IMR-90 (cell line): Measurements from ENCODE around the gene KCNK5. TPM values are rescaled to one million over a fixed set of nuclear protein-coding genes. Genes with fewer than 3 reads are reported as not detected.

ENCODE experiments used
- ATAC-seq: fragments of 200-7000 bp; cut with Tn5 transposase; 2 replicates; pipeline ENCODE4 v1.9.1; 2020; ENCODE audit warnings: low read depth, mild to moderate bottlenecking, moderate library complexity
- BruUV-seq: library from RNA; stranded (reverse); fragments of 400-500 nt; replicated peaks from 2 replicates; lab custom pipeline; 2021; lab: Mats Ljungman, UMichigan
- CTCF ChIA-PET: fragments of 300-600 bp; formaldehyde crosslinking; extraction: SDS; loops from one replicate; lab custom pipeline; 2021; ENCODE audit warnings: antibody characterized with exemption; lab: Yijun Ruan, JAX
- POLR2A ChIA-PET: fragments of 300-600 bp; sonication (Branson Sonifier 250); formaldehyde crosslinking; loops from one replicate; lab custom pipeline; 2022; ENCODE audit warnings: antibody characterized with exemption; ENCODE audit not compliant: unreplicated experiment; lab: Charles Lee
- DNase-seq: peaks from one replicate; pipeline ENCODE4 v3.0.0; 2013
- H2AFZ ChIP-seq: replicated peaks from 2 replicates; pipeline ENCODE3; 2013; ENCODE audit warnings: low read length, mild to moderate bottlenecking; ENCODE audit not compliant: poor library complexity
- H2AK5ac ChIP-seq: 2 replicates; pipeline ENCODE4 v1.6.1; 2013; ENCODE audit warnings: low read depth, low read length, inconsistent platforms
- H2AK9ac ChIP-seq: replicated peaks from 2 replicates; pipeline ENCODE3; 2013; ENCODE audit warnings: mild to moderate bottlenecking, low read depth, low read length, moderate library complexity; ENCODE audit not compliant: poor library complexity
- H2BK120ac ChIP-seq: 2 replicates; pipeline ENCODE4 v1.6.1; 2013; ENCODE audit warnings: low read depth, low read length, inconsistent platforms
- H2BK15ac ChIP-seq: 3 replicates; pipeline ENCODE4 v1.6.1; 2013; ENCODE audit warnings: low read depth, low read length, inconsistent platforms
- H2BK20ac ChIP-seq: 2 replicates; pipeline ENCODE4 v1.6.1; 2013; ENCODE audit warnings: low read depth, mild to moderate bottlenecking, inconsistent platforms, low read length, moderate library complexity
- H2BK5ac ChIP-seq: 2 replicates; pipeline ENCODE4 v1.6.1; 2013; ENCODE audit warnings: mild to moderate bottlenecking, low read depth, low read length, inconsistent platforms; ENCODE audit not compliant: poor library complexity, severe bottlenecking
- H3K14ac ChIP-seq: replicated peaks from 2 replicates; pipeline ENCODE4 v1.6.1; 2013; ENCODE audit warnings: low read depth, low read length, inconsistent platforms
- H3K18ac ChIP-seq: 2 replicates; pipeline ENCODE4 v1.6.1; 2013; ENCODE audit warnings: low read depth, low read length, control low read depth
- H3K23ac ChIP-seq: 2 replicates; pipeline ENCODE4 v1.6.1; 2013; ENCODE audit warnings: low read depth, low read length, inconsistent platforms
- H3K27ac ChIP-seq: 2 replicates; pipeline ENCODE4 v1.5.1; 2013; ENCODE audit warnings: mild to moderate bottlenecking, control low read depth, low read length; ENCODE audit not compliant: insufficient read depth
- H3K27me3 ChIP-seq: 2 replicates; pipeline ENCODE4 v1.6.1; 2013; ENCODE audit warnings: low read length; ENCODE audit not compliant: control insufficient read depth, insufficient read depth
- H3K36me3 ChIP-seq: 2 replicates; pipeline ENCODE4 v1.6.1; 2013; ENCODE audit warnings: low read length, mixed read lengths; ENCODE audit not compliant: control insufficient read depth, insufficient read depth
- H3K4ac ChIP-seq: 2 replicates; pipeline ENCODE4 v1.6.1; 2013; ENCODE audit warnings: low read depth, low read length, inconsistent platforms
- H3K4me1 ChIP-seq: 2 replicates; pipeline ENCODE4 v1.6.1; 2013; ENCODE audit warnings: low read length, mixed read lengths; ENCODE audit not compliant: control insufficient read depth, insufficient read depth
- H3K4me2 ChIP-seq: 2 replicates; pipeline ENCODE4 v1.6.1; 2013; ENCODE audit warnings: low read depth, mild to moderate bottlenecking, control low read depth, low read length, moderate library complexity
- H3K4me3 ChIP-seq: 2 replicates; pipeline ENCODE4 v1.5.1; 2013; ENCODE audit warnings: low read depth, mild to moderate bottlenecking, control low read depth, low read length, moderate library complexity; ENCODE audit not compliant: insufficient read depth
- H3K56ac ChIP-seq: 2 replicates; pipeline ENCODE4 v1.6.1; 2013; ENCODE audit warnings: low read length, inconsistent platforms; ENCODE audit not compliant: insufficient read depth; ENCODE audit errors: extremely low read depth
- H3K79me1 ChIP-seq, 2 experiments: 2 replicates each; pipeline ENCODE4 v1.6.1; 2013; ENCODE audit warnings: low read length in 2 of 2, inconsistent platforms in 1 of 2, low read depth in 1 of 2
- H3K9ac ChIP-seq: 2 replicates; pipeline ENCODE4 v1.6.1; 2013; ENCODE audit warnings: low read depth, low read length, control low read depth
- H3K9me1 ChIP-seq: 2 replicates; pipeline ENCODE4 v1.6.1; 2013; ENCODE audit warnings: low read length, inconsistent platforms; ENCODE audit not compliant: insufficient read depth
- H3K9me3 ChIP-seq: 2 replicates; pipeline ENCODE4 v1.6.1; 2013; ENCODE audit warnings: low read length; ENCODE audit not compliant: control insufficient read depth, insufficient read depth
- H4K20me1 ChIP-seq: 2 replicates; pipeline ENCODE4 v1.6.1; 2013; ENCODE audit warnings: low read length, inconsistent platforms; ENCODE audit not compliant: insufficient read depth
- H4K5ac ChIP-seq: 2 replicates; pipeline ENCODE4 v1.6.1; 2013; ENCODE audit warnings: mild to moderate bottlenecking, low read depth, low read length, control low read depth
- H4K8ac ChIP-seq, 2 experiments: 2 replicates each; pipeline ENCODE4 v1.6.1; 2013; ENCODE audit warnings: low read depth in 2 of 2, low read length in 2 of 2, control low read depth in 1 of 2, inconsistent platforms in 1 of 2
- H4K91ac ChIP-seq: 2 replicates; pipeline ENCODE4 v1.6.1; 2013; ENCODE audit warnings: low read depth, low read length, inconsistent platforms; ENCODE audit not compliant: insufficient read depth
- BHLHE40 ChIP-seq: fragments of 150-350 bp; IDR thresholded peaks from 2 replicates; pipeline ENCODE4 v1.6.1; 2016; ENCODE audit warnings: mild to moderate bottlenecking, low read depth, low read length
- CHD1 ChIP-seq: IDR thresholded peaks from 2 replicates; pipeline ENCODE4 v1.6.1; 2012; ENCODE audit warnings: low read depth, low read length, improper control_type of control experiment
- FOS ChIP-seq: fragments of 150-350 bp; IDR thresholded peaks from 2 replicates; pipeline ENCODE4 v1.6.1; 2016; ENCODE audit warnings: low read depth, low read length
- MAFK ChIP-seq: IDR thresholded peaks from 2 replicates; pipeline ENCODE4 v1.6.1; 2012; ENCODE audit warnings: low read depth, low read length, improper control_type of control experiment
- MAZ ChIP-seq: IDR thresholded peaks from 2 replicates; pipeline ENCODE4 v1.6.1; 2012; ENCODE audit warnings: low read depth, mild to moderate bottlenecking, low read length, improper control_type of control experiment, moderate library complexity, borderline replicate concordance
- MXI1 ChIP-seq: IDR thresholded peaks from 2 replicates; pipeline ENCODE4 v1.6.1; 2012; ENCODE audit warnings: low read depth, mild to moderate bottlenecking, low read length, moderate library complexity, borderline replicate concordance
- RAD21 ChIP-seq: IDR thresholded peaks from 2 replicates; pipeline ENCODE4 v1.6.1; 2012; ENCODE audit warnings: low read length, improper control_type of control experiment
- RCOR1 ChIP-seq: IDR thresholded peaks from 2 replicates; pipeline ENCODE4 v1.6.1; 2012; ENCODE audit warnings: mild to moderate bottlenecking, low read length, improper control_type of control experiment; ENCODE audit not compliant: insufficient replicate concordance
- USF2 ChIP-seq: fragments of 150-350 bp; IDR thresholded peaks from 2 replicates; pipeline ENCODE4 v1.6.1; 2017; ENCODE audit warnings: mild to moderate bottlenecking, antibody characterized with exemption, low read length, low read depth
- WGBS, 2 experiments: methylation state at CpG; one replicate each; pipeline versions ENCODE4 v1.1.5 to v1.1.7; 2013; ENCODE audit warnings: missing lambda C conversion rate in 2 of 2; ENCODE audit not compliant: insufficient read length in 1 of 2; ENCODE audit errors: extremely low coverage in 2 of 2; 5-methylcytosine and 5-hydroxymethylcytosine counted together
- dilution Hi-C: fragments of 300-500 bp; cut with HindIII; formaldehyde crosslinking; loops from one replicate; pipeline ENCODE4 v1.14.3; 2018; ENCODE audit warnings: low sequenced_read_pairs; ENCODE audit not compliant: unreplicated experiment
- in situ Hi-C: fragments of 300-500 bp; cut with MboI; formaldehyde crosslinking; loops from 3 replicates; pipeline ENCODE4 v1.14.3; 2019; ENCODE audit warnings: low sequenced_read_pairs, inconsistent platforms, mixed read lengths
- intact Hi-C: fragments of 100-400 bp; cut with micrococcal nuclease; formaldehyde crosslinking; loops from 2 replicates; pipeline ENCODE4 v1.10.0; 2022
- polyA plus RNA-seq, 3 experiments: library from polyadenylated mRNA; depleted of rRNA; stranded (reverse); fragments of >200 nt; gene quantifications; 2 replicates each; pipeline ENCODE4 v1.2.3, GENCODE V29; 2012; ENCODE audit warnings: low replicate concordance in 1 of 3
- total RNA-seq: library from RNA; depleted of rRNA; stranded (reverse); fragments of >200 nt; gene quantifications from 2 replicates; pipeline ENCODE4 v1.2.3, GENCODE V29; 2012

KCNK5 gene
- total and polyA plus RNA-seq, 2 of the 4 experiments (the other 2 are of a cell fraction), result not detected

- no peak overlapping the region for H3K27ac ChIP-seq
- no peak overlapping the region for H2BK20ac ChIP-seq
- TF ChIP-seq RAD21, result no peak
- TF ChIP-seq MAFK, result no peak
- TF ChIP-seq RCOR1, result no peak
- no peak for TF ChIP-seq USF2
- no peak for TF ChIP-seq FOS
- TF ChIP-seq CHD1, result no peak
- TF ChIP-seq MAZ, result no peak
- no peak for TF ChIP-seq BHLHE40
- no peak for TF ChIP-seq MXI1
- no peak for ATAC-seq
- H3K4me2 ChIP-seq, result no peak overlapping the region
- H2AK5ac ChIP-seq, result no peak overlapping the region
- no peaks in the 10 kb centered on the region for H3K9me3 ChIP-seq
- H4K91ac ChIP-seq, result no peak overlapping the region
- in situ Hi-C loops (no loop called here), intact Hi-C loops (no loop called here), dilution Hi-C loops (no loop called here)
- no peak overlapping the region for H2AK9ac ChIP-seq
- H4K20me1 ChIP-seq, result no peaks in the 10 kb centered on the region
- H3K56ac ChIP-seq, result no peak overlapping the region
- H3K79me1 ChIP-seq, result no peaks in the 10 kb centered on the region
- H2BK120ac ChIP-seq, result no peak overlapping the region
- H3K27me3 ChIP-seq, result no peaks in the 10 kb centered on the region
- H2BK15ac ChIP-seq, result no peak overlapping the region
- no peaks in the 10 kb centered on the region for H3K36me3 ChIP-seq
- WGBS, 2 experiments, result no CpG with 5 or more reads among the region's 3 CpGs
- no peaks in the 10 kb centered on the region for H3K9me1 ChIP-seq
- no peak for DNase-seq
- no peak overlapping the region for H3K23ac ChIP-seq
- no peak overlapping the region for H3K4ac ChIP-seq
- H4K5ac ChIP-seq, result no peak overlapping the region
- ChIA-PET POLR2A (no interaction called here), CTCF (no interaction called here)
- H3K18ac ChIP-seq, result no peak overlapping the region
- H2BK5ac ChIP-seq, result no peak overlapping the region
- H3K4me3 ChIP-seq, result no peak overlapping the region
- no TSS peak for BruUV-seq
- no peak overlapping the region for H4K8ac ChIP-seq
- H3K9ac ChIP-seq, result no peak overlapping the region
- H3K14ac ChIP-seq, result no peak overlapping the region
- H3K4me1 ChIP-seq, result no peaks in the 10 kb centered on the region
- no peak overlapping the region for H2AFZ ChIP-seq
Observed at GRCh38 chr6:39156801-39157200, 72.5 kb downstream of the KCNK5 start.
